ENCODE measurements around the gene RAMACL.

RAMACL gene

GRCh38 chr6:166592821-166593220 is 6.3 kb upstream of the RAMACL start:
- H3K4me1 ChIP-seq (ENCODE audit: control insufficient read depth in 1 of 2, insufficient read depth in 2 of 2, low read length in 2 of 2): peaks cover 0 to 8% of the 10 kb centered on the region in 2 donors
- no peaks in the 10 kb centered on the region for H3K27me3 ChIP-seq (ENCODE audit: low read depth, low read length)
- no peak overlapping the region for H3K4me3 ChIP-seq (ENCODE audit: low read depth in 1 of 2, low read length in 2 of 2)
- H3K9me3 ChIP-seq (ENCODE audit: control insufficient read depth in 1 of 2, low read length in 2 of 2): no peaks in the 10 kb centered on the region
- no peak overlapping the region for H3K27ac ChIP-seq (ENCODE audit: low read length)
- no peaks in the 10 kb centered on the region for H3K36me3 ChIP-seq (ENCODE audit: control insufficient read depth in 1 of 2, insufficient read depth in 2 of 2, low read length in 2 of 2)

DNA sequence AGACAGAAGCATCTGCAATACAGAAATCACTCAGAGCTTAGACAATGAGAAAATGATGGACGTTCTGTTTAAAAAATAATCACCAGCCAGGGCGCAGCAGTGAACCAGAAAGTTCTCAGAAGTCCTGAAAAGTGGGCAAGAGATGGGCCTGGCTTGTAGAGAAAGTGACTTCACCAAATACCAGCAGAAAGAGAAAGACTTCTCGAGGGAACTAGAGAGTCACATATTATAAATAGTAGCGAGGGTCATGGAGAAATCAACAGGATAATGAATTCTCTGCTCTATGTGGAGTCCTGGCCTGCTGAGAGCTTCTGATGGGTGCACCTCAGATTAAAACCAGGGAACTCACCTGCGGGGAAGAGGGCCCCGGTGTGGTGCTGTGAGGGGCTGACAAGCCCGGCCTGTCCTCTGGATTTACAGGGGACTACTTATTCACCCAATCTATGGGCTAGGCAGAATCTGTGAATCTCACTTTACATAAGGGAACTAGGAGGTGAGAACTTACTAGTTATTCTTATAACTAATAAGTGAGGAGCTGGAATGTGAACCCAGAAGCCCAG is 5.6 kb upstream of the RAMACL start:
- H3K27ac ChIP-seq (ENCODE audit: low read length): no peak overlapping the region
- peaks cover 0 to 4% of the 10 kb centered on the region in 2 donors for H3K4me1 ChIP-seq (ENCODE audit: control insufficient read depth in 1 of 2, insufficient read depth in 2 of 2, low read length in 2 of 2)

GRCh38 chr6:166591026-166591425 is 4.5 kb upstream of the RAMACL start:
- Histone ChIP-seq H3K27me3 (ENCODE audit: low read depth, low read length) (no peaks in the 10 kb centered on the region), H3K27ac (ENCODE audit: low read length) (no peak overlapping the region), H3K4me1 (ENCODE audit: control insufficient read depth in 1 of 2, insufficient read depth in 2 of 2, low read length in 2 of 2) (peaks cover 0 to 4% of the 10 kb centered on the region in 2 donors), H3K36me3 (ENCODE audit: control insufficient read depth in 1 of 2, insufficient read depth in 2 of 2, low read length in 2 of 2) (no peaks in the 10 kb centered on the region), H3K4me3 (ENCODE audit: low read depth in 1 of 2, low read length in 2 of 2) (no peak overlapping the region), H3K9me3 (ENCODE audit: control insufficient read depth in 1 of 2, low read length in 2 of 2) (no peaks in the 10 kb centered on the region)

More for the DNA sequence above, 5.6 kb upstream of the RAMACL start:
- Histone ChIP-seq H3K4me3 (ENCODE audit: low read depth in 1 of 2, low read length in 2 of 2) (no peak overlapping the region), H3K9me3 (ENCODE audit: control insufficient read depth in 1 of 2, low read length in 2 of 2) (no peaks in the 10 kb centered on the region), H3K27me3 (ENCODE audit: low read depth, low read length) (no peaks in the 10 kb centered on the region), H3K36me3 (ENCODE audit: control insufficient read depth in 1 of 2, insufficient read depth in 2 of 2, low read length in 2 of 2) (no peaks in the 10 kb centered on the region)

GRCh38 chr6:166589786-166590574 is 3.5 kb upstream of the RAMACL start:
- H3K4me1 ChIP-seq (ENCODE audit: control insufficient read depth in 1 of 2, insufficient read depth in 2 of 2, low read length in 2 of 2): peaks cover 0 to 4% of the 10 kb centered on the region in 2 donors
- no peak overlapping the region for H3K4me3 ChIP-seq (ENCODE audit: low read depth in 1 of 2, low read length in 2 of 2)
- H3K36me3 ChIP-seq (ENCODE audit: control insufficient read depth in 1 of 2, insufficient read depth in 2 of 2, low read length in 2 of 2): no peaks in the 10 kb centered on the region
- H3K27ac ChIP-seq (ENCODE audit: low read length): no peak overlapping the region
- H3K9me3 ChIP-seq (ENCODE audit: control insufficient read depth in 1 of 2, low read length in 2 of 2): no peaks in the 10 kb centered on the region
- no peaks in the 10 kb centered on the region for H3K27me3 ChIP-seq (ENCODE audit: low read depth, low read length)

GRCh38 chr6:166589337-166589731 is 2.9 kb upstream of the RAMACL start:
- Histone ChIP-seq H3K4me1 (ENCODE audit: control insufficient read depth in 1 of 2, insufficient read depth in 2 of 2, low read length in 2 of 2) (peaks cover 0 to 4% of the 10 kb centered on the region in 2 donors), H3K27ac (ENCODE audit: low read length) (no peak overlapping the region), H3K36me3 (ENCODE audit: control insufficient read depth in 1 of 2, insufficient read depth in 2 of 2, low read length in 2 of 2) (no peaks in the 10 kb centered on the region), H3K9me3 (ENCODE audit: control insufficient read depth in 1 of 2, low read length in 2 of 2) (no peaks in the 10 kb centered on the region), H3K4me3 (ENCODE audit: low read depth in 1 of 2, low read length in 2 of 2) (no peak overlapping the region), H3K27me3 (ENCODE audit: low read depth, low read length) (no peaks in the 10 kb centered on the region)

- Histone ChIP-seq H3K4me1 (ENCODE audit: control insufficient read depth in 1 of 2, insufficient read depth in 2 of 2, low read length in 2 of 2) (peaks cover 0 to 4% of the 10 kb centered on the region in 2 donors), H3K27ac (ENCODE audit: low read length) (no peak overlapping the region), H3K36me3 (ENCODE audit: control insufficient read depth in 1 of 2, insufficient read depth in 2 of 2, low read length in 2 of 2) (no peaks in the 10 kb centered on the region), H3K27me3 (ENCODE audit: low read depth, low read length) (no peaks in the 10 kb centered on the region), H3K4me3 (ENCODE audit: low read depth in 1 of 2, low read length in 2 of 2) (no peak overlapping the region), H3K9me3 (ENCODE audit: control insufficient read depth in 1 of 2, low read length in 2 of 2) (no peaks in the 10 kb centered on the region)
These were observed 2.3 kb upstream of the RAMACL start for GRCh38 chr6:166588691-166589336.

DNA sequence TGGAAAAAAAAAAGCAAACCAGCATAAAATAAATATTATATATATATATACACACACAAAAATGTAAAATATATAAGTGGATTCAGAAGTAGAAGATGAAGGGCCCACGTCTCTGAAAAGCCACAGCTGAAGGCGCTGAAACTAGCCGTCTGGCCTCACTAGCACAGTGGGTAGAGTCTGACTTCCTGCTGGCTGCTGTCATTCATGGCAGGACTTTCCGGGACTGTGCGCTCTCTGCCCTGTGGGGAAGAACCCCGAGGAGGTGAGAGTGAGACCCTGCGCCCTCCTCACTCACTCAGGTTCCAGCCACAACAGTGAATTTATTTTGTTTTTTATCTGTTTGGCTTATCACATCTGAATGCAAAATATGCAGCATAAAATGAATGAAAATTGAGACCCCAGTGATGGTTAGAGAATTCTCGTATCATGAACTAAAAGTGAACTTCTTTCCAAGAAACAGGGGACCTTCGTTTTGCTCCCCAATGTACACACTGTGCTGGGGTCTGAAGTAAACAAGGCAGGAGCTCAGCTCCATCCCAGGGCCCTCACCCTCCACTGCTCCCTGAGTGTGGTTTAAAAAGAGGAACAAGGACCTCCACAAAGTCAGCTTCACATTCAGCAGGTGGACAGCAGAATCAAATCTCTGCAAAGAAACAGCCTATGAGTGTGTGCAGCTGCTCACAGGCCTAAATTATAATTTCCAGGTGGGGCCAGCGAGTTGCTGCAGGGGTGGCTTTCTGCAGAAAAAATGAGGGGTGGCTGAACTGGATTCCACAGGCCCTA is 1.3 kb upstream of the RAMACL start:
- no peaks in the 10 kb centered on the region for H3K36me3 ChIP-seq (ENCODE audit: control insufficient read depth in 1 of 2, insufficient read depth in 2 of 2, low read length in 2 of 2)
- peaks cover 0 to 4% of the 10 kb centered on the region in 2 donors for H3K4me1 ChIP-seq (ENCODE audit: control insufficient read depth in 1 of 2, insufficient read depth in 2 of 2, low read length in 2 of 2)
- H3K4me3 ChIP-seq (ENCODE audit: low read depth in 1 of 2, low read length in 2 of 2): no peak overlapping the region
- H3K27me3 ChIP-seq (ENCODE audit: low read depth, low read length): no peaks in the 10 kb centered on the region
- H3K27ac ChIP-seq (ENCODE audit: low read length): no peak overlapping the region
- no peaks in the 10 kb centered on the region for H3K9me3 ChIP-seq (ENCODE audit: control insufficient read depth in 1 of 2, low read length in 2 of 2)

GRCh38 chr6:166584853-166585429 is 1.5 kb downstream of the RAMACL start:
- no peak overlapping the region for H3K27ac ChIP-seq (ENCODE audit: low read length)

DNA sequence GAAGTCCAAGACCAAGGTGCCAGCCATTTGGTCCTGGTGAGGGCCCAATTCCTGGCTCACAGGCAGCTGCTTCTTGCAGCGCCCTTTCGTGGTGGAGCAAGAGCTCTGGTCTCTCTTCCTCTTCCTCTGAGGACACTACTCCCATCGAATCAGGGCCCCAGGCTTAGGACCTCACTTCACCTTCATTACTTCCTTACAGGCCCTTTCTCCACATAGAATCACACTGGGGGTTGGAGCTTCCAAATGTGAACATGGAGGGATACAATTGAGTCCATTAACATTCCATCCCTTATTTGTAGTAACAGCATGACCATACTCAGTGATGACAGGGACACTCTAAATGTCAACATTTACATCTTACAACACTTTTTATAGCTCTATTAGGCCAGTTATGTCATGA is 2.3 kb downstream of the RAMACL start:
- Histone ChIP-seq H3K9me3 (ENCODE audit: control insufficient read depth in 1 of 2, low read length in 2 of 2) (no peaks in the 10 kb centered on the region), H3K27me3 (ENCODE audit: low read depth, low read length) (no peaks in the 10 kb centered on the region), H3K4me1 (ENCODE audit: control insufficient read depth in 1 of 2, insufficient read depth in 2 of 2, low read length in 2 of 2) (peaks cover 0 to 4% of the 10 kb centered on the region in 2 donors), H3K4me3 (ENCODE audit: low read depth in 1 of 2, low read length in 2 of 2) (no peak overlapping the region), H3K36me3 (ENCODE audit: control insufficient read depth in 1 of 2, insufficient read depth in 2 of 2, low read length in 2 of 2) (no peaks in the 10 kb centered on the region), H3K27ac (ENCODE audit: low read length) (no peak overlapping the region)

More at GRCh38 chr6:166584853-166585429, 1.5 kb downstream of the RAMACL start:
- Histone ChIP-seq H3K4me1 (ENCODE audit: control insufficient read depth in 1 of 2, insufficient read depth in 2 of 2, low read length in 2 of 2) (peaks cover 0 to 4% of the 10 kb centered on the region in 2 donors), H3K9me3 (ENCODE audit: control insufficient read depth in 1 of 2, low read length in 2 of 2) (no peaks in the 10 kb centered on the region), H3K4me3 (ENCODE audit: low read depth in 1 of 2, low read length in 2 of 2) (no peak overlapping the region), H3K36me3 (ENCODE audit: control insufficient read depth in 1 of 2, insufficient read depth in 2 of 2, low read length in 2 of 2) (no peaks in the 10 kb centered on the region), H3K27me3 (ENCODE audit: low read depth, low read length) (no peaks in the 10 kb centered on the region)

GRCh38 chr6:166583230-166583965 is 3.1 kb downstream of the RAMACL start:
- H3K4me1 ChIP-seq (ENCODE audit: control insufficient read depth in 1 of 2, insufficient read depth in 2 of 2, low read length in 2 of 2): no peaks in the 10 kb centered on the region
- H3K9me3 ChIP-seq (ENCODE audit: control insufficient read depth in 1 of 2, low read length in 2 of 2): no peaks in the 10 kb centered on the region
- H3K4me3 ChIP-seq (ENCODE audit: low read depth in 1 of 2, low read length in 2 of 2): no peak overlapping the region
- no peaks in the 10 kb centered on the region for H3K27me3 ChIP-seq (ENCODE audit: low read depth, low read length)
- no peaks in the 10 kb centered on the region for H3K36me3 ChIP-seq (ENCODE audit: control insufficient read depth in 1 of 2, insufficient read depth in 2 of 2, low read length in 2 of 2)
- H3K27ac ChIP-seq (ENCODE audit: low read length): no peak overlapping the region
